Vagina (tissue), 2 donors: ENCODE data around the gene CPOX. TPM values are rescaled to one million over a fixed set of nuclear protein-coding genes. Genes with fewer than 3 reads are reported as not detected.

Experiments
- DNase-seq, 2 donors: peaks; one replicate each; pipeline ENCODE4 v3.0.0-alpha.2; 2017; ENCODE audit errors: extremely low spot score in 2 of 2
- H3K27ac ChIP-seq: fragments of 200-600 bp; sonication (generic); one replicate; pipeline ENCODE4 v1.5.1; 2019
- H3K27me3 ChIP-seq: fragments of 200-600 bp; sonication (generic); one replicate; pipeline ENCODE4 v1.5.1; 2019
- H3K36me3 ChIP-seq, 2 donors: fragments of 200-600 bp; sonication (generic); one replicate each; pipeline ENCODE4 v1.5.1; 2017 to 2019
- H3K4me1 ChIP-seq: fragments of 200-600 bp; sonication (generic); one replicate; pipeline ENCODE4 v1.5.1; 2019
- H3K4me3 ChIP-seq, 2 donors: fragments of 200-600 bp; sonication (generic); 1 replicate in 1 of 2; 2 replicates in 1 of 2; pipeline ENCODE4 v1.5.1; 2016 to 2019
- H3K9me3 ChIP-seq: fragments of 200-600 bp; sonication (generic); one replicate; pipeline ENCODE4 v1.5.1; 2019
- POLR2A ChIP-seq, 2 donors: fragments of 450-650 bp; IDR thresholded peaks; one replicate each; pipeline ENCODE4 v1.6.1; 2017; ENCODE audit warnings: antibody characterized with exemption in 2 of 2, mild to moderate bottlenecking in 2 of 2, moderate library complexity in 2 of 2
- POLR2AphosphoS5 ChIP-seq, 2 donors: sonication (generic); formaldehyde crosslinking; IDR thresholded peaks; one replicate each; pipeline ENCODE4 v1.9.0; 2017; ENCODE audit warnings: antibody characterized with exemption in 2 of 2, mild to moderate bottlenecking in 2 of 2, low read depth in 1 of 2; ENCODE audit not compliant: insufficient read depth in 1 of 2
- intact Hi-C: fragments of 100-400 bp; cut with DNase I; formaldehyde crosslinking; loops from one replicate; pipeline ENCODE4 v1.15.1; 2023
- total RNA-seq: library from RNA; depleted of rRNA; stranded (reverse); fragments of >200 nt; gene quantifications from one replicate; pipeline ENCODE4 v1.2.3, GENCODE V29; 2016
- TF ChIP-seq, protein P1 (sequence below), 3 experiments: fragments of 450-650 bp in 2 of 3; fragments of 200-600 bp in 1 of 3; sonication (generic) in 1 of 3; IDR thresholded peaks; one replicate each; pipeline ENCODE4 v1.5.1; 2017 to 2019; ENCODE audit warnings: antibody characterized with exemption in 3 of 3, mild to moderate bottlenecking in 2 of 3, moderate library complexity in 2 of 3

The CPOX gene
- total RNA-seq, 1 donor from 2014 or later: 21.4 TPM

DNA sequence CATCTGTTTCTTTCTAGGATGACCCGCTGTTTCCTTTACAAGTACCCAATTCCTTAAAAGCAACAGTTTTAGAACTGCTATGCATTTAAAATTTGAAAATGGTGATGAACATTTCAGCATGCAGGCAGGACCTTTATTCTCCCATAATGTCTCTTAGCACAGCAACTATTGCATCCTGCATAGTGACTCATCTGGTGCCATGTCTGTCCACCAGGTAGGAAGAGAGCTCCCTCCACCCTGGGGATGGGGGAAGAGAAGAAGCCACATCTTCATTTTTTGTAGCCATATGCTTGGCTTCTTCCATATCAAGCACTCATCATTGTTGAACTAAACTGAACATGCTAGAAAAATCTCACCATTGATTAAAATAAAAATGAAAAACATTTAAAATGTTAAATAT is 51.7 kb downstream of the CPOX start:
- intact Hi-C loops: no loop called here
- no peak overlapping the region for H3K27ac ChIP-seq
- H3K4me3 ChIP-seq: no peak overlapping the region
- no peaks in the 10 kb centered on the region for H3K27me3 ChIP-seq
- no peaks in the 10 kb centered on the region for H3K9me3 ChIP-seq
- no peaks in the 10 kb centered on the region for H3K36me3 ChIP-seq
- no peak for DNase-seq
- H3K4me1 ChIP-seq: no peaks in the 10 kb centered on the region
- TF ChIP-seq POLR2AphosphoS5 (IDR thresholded peaks at IDR 0.05; ENCODE audit: insufficient read depth in 1 of 2, low read depth in 1 of 2): no peak
- no peak for TF ChIP-seq POLR2A (IDR thresholded peaks at IDR 0.05)
- TF ChIP-seq, protein P1, sequence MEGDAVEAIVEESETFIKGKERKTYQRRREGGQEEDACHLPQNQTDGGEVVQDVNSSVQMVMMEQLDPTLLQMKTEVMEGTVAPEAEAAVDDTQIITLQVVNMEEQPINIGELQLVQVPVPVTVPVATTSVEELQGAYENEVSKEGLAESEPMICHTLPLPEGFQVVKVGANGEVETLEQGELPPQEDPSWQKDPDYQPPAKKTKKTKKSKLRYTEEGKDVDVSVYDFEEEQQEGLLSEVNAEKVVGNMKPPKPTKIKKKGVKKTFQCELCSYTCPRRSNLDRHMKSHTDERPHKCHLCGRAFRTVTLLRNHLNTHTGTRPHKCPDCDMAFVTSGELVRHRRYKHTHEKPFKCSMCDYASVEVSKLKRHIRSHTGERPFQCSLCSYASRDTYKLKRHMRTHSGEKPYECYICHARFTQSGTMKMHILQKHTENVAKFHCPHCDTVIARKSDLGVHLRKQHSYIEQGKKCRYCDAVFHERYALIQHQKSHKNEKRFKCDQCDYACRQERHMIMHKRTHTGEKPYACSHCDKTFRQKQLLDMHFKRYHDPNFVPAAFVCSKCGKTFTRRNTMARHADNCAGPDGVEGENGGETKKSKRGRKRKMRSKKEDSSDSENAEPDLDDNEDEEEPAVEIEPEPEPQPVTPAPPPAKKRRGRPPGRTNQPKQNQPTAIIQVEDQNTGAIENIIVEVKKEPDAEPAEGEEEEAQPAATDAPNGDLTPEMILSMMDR (IDR thresholded peaks at IDR 0.05): no peak

DNA sequence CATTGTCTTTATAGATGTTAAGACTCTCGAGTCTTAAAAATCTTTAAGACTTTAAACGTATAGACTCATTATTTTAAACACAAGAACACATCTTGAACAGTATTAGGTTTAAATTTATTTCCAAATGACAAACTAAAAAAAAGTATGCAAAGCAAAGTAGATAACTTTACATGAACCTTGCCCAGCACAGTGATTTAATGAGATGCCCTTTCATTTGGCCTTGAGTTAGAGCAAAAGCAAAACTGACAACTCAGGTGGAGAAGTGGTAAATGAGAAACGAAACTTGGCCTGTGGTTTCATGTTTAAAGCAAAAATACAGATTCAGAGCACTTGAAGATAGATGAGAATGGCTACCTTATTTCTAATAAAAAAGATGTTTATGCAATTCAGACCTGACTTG is 53.1 kb downstream of the CPOX start:
- H3K36me3 ChIP-seq: no peaks in the 10 kb centered on the region
- H3K9me3 ChIP-seq: no peaks in the 10 kb centered on the region
- no peak for DNase-seq
- no peaks in the 10 kb centered on the region for H3K27me3 ChIP-seq
- H3K27ac ChIP-seq: no peak overlapping the region
- no peaks in the 10 kb centered on the region for H3K4me1 ChIP-seq
- H3K4me3 ChIP-seq: no peak overlapping the region
- intact Hi-C loops: no loop called here
- TF ChIP-seq POLR2A (IDR thresholded peaks at IDR 0.05) (no peak), POLR2AphosphoS5 (IDR thresholded peaks at IDR 0.05; ENCODE audit: insufficient read depth in 1 of 2, low read depth in 1 of 2) (no peak)
- TF ChIP-seq, protein P1 (IDR thresholded peaks at IDR 0.05): no peak

DNA sequence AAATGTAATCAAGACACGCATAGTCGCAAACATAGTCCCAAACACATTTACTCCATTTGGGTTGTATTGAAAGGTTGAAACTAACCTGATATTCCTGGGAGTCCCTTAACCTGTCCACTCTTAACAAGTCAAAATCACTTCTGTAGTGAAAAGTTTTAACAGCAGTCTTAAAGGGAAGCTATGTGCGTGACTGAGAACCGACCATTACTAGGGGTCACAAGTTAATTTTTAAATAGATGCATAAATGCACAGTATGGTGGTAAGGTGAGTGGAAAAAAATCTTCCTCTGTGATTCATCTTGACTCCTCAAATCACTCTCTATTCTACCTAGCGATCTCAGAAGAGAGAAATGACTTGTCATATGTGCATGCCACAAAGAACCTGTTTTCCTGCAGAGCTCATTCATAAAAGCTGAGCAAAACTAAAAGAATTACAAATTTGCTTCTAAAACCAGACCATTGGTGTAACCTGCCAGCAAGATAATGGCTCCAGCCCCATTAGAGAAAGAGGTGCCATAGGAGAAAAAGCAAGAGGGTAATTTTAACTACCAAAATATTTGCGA is 56.9 kb downstream of the CPOX start:
- Histone ChIP-seq H3K4me1 (no peaks in the 10 kb centered on the region), H3K9me3 (no peaks in the 10 kb centered on the region), H3K27ac (no peak overlapping the region), H3K4me3 (no peak overlapping the region), H3K27me3 (no peaks in the 10 kb centered on the region), H3K36me3 (no peaks in the 10 kb centered on the region)
- TF ChIP-seq, protein P1 (IDR thresholded peaks at IDR 0.05): no peak
- TF ChIP-seq POLR2A (IDR thresholded peaks at IDR 0.05) (no peak), POLR2AphosphoS5 (IDR thresholded peaks at IDR 0.05; ENCODE audit: insufficient read depth in 1 of 2, low read depth in 1 of 2) (no peak)
- no peak for DNase-seq
- intact Hi-C loops: no loop called here

DNA sequence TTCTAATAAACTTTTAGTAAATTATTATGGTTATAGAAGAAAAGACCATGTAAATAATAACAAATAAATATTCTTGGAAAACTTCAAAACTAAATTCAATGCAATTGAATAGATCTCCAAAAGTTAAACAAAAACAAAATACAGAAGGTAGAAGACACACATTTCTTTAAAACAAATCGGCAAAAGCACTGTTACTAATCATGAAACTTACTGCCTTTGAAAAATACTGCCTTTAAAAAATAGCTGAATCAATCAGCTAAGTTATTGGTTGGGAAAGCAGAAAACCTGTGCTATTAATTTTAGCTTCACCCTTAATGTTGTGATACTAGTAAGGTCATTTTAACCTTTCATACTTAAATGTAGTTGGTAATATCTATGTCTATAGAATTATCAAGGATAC is 58.7 kb downstream of the CPOX start:
- Histone ChIP-seq H3K27me3 (no peaks in the 10 kb centered on the region), H3K4me1 (no peaks in the 10 kb centered on the region), H3K27ac (no peak overlapping the region), H3K9me3 (no peaks in the 10 kb centered on the region), H3K4me3 (no peak overlapping the region), H3K36me3 (no peaks in the 10 kb centered on the region)
- intact Hi-C loops: no loop called here
- DNase-seq: no peak
- TF ChIP-seq POLR2AphosphoS5 (IDR thresholded peaks at IDR 0.05; ENCODE audit: insufficient read depth in 1 of 2, low read depth in 1 of 2) (no peak), POLR2A (IDR thresholded peaks at IDR 0.05) (no peak)

DNA sequence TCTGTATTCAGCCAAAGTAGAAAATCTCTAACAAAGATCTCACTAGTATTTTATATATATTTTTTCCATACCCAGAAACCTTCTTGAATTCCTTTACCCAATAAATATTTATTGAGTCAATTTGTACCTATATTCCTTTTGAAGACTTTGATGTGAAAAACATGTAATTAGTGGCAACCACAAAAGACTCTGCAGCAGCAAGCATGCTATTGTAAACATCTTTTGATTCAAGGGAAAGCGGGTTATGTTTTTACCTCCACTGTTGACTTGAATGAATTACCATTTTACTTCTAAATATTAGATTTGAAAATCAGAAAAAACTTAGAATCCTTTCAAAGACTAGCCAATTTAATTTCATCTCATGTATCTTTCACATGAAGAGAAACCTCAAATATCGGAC is 59.2 kb downstream of the CPOX start:
- H3K36me3 ChIP-seq: no peaks in the 10 kb centered on the region
- H3K4me3 ChIP-seq: no peak overlapping the region
- no peaks in the 10 kb centered on the region for H3K9me3 ChIP-seq
- no peak overlapping the region for H3K27ac ChIP-seq
- H3K4me1 ChIP-seq: no peaks in the 10 kb centered on the region
- TF ChIP-seq POLR2AphosphoS5 (IDR thresholded peaks at IDR 0.05; ENCODE audit: insufficient read depth in 1 of 2, low read depth in 1 of 2) (no peak), POLR2A (IDR thresholded peaks at IDR 0.05) (no peak)
- TF ChIP-seq, protein P1 (IDR thresholded peaks at IDR 0.05): no peak
- H3K27me3 ChIP-seq: no peaks in the 10 kb centered on the region
- no peak for DNase-seq
- intact Hi-C loops: no loop called here
